Activated B cell treated with CpG ODN at 0.5 μM for 24 hours (primary cell): ENCODE measurements around the gene ARHGEF10L. TPM values are rescaled to one million over a fixed set of nuclear protein-coding genes. Genes with fewer than 3 reads are reported as not detected.

Source experiments
- ATAC-seq: fragments of 200-7000 bp; cut with Tn5 transposase; one replicate; pipeline ENCODE4 v1.10.0; 2021; ENCODE audit warnings: low read depth, mild to moderate bottlenecking, moderate library complexity
- CTCF ChIA-PET: fragments of 350-600 bp; sonication (Branson Sonifier 250); formaldehyde crosslinking; loops from one replicate; lab custom pipeline; 2021; ENCODE audit warnings: antibody characterized with exemption; lab: Charles Lee
- POLR2A ChIA-PET: fragments of 350-600 bp; sonication (Branson Sonifier 250); formaldehyde crosslinking; loops from one replicate; lab custom pipeline; 2021; ENCODE audit warnings: antibody characterized with exemption; lab: Charles Lee
- DNase-seq: peaks from one replicate; pipeline ENCODE4 v3.0.0; 2022
- H3K27ac Mint-ChIP-seq: one replicate; pipeline ENCODE4 v1.8.0; 2020; ENCODE audit warnings: mixed read lengths
- H3K27me3 Mint-ChIP-seq: one replicate; pipeline ENCODE4 v1.8.0; 2021; ENCODE audit warnings: mixed read lengths
- H3K36me3 Mint-ChIP-seq: one replicate; pipeline ENCODE4 v1.8.0; 2021; ENCODE audit warnings: low read depth, mixed read lengths
- H3K4me1 Mint-ChIP-seq: one replicate; pipeline ENCODE4 v1.8.0; 2021; ENCODE audit warnings: mixed read lengths
- H3K4me3 Mint-ChIP-seq: one replicate; pipeline ENCODE4 v1.8.0; 2020; ENCODE audit warnings: mild to moderate bottlenecking, mixed read lengths
- H3K9me3 Mint-ChIP-seq: one replicate; pipeline ENCODE4 v1.8.0; 2020; ENCODE audit warnings: mixed read lengths
- CTCF ChIP-seq: fragments of 200-600 bp; IDR thresholded peaks from one replicate; pipeline ENCODE4 v1.8.0; 2022; ENCODE audit warnings: antibody characterized with exemption, mild to moderate bottlenecking
- intact Hi-C: fragments of 100-400 bp; cut with micrococcal nuclease; formaldehyde crosslinking; loops from one replicate; pipeline ENCODE4 v1.15.1; 2024
- total RNA-seq: library from RNA; stranded (reverse); gene quantifications from 2 replicates; pipeline ENCODE4 v1.2.3, GENCODE V29; 2022

The ARHGEF10L gene
- total RNA-seq, 1 donor from 2014 or later, result 0.62 TPM

GRCh38 chr1:17674726-17675500 lies 135.4 kb downstream of the ARHGEF10L start:
- no peak for TF ChIP-seq CTCF
- Mint-ChIP-seq H3K36me3 (no peaks in the 10 kb centered on the region), H3K27ac (no peak overlapping the region), H3K4me3 (no peak overlapping the region), H3K4me1 (peaks cover 11% of the 10 kb centered on the region), H3K27me3 (no peaks in the 10 kb centered on the region), H3K9me3 (no peaks in the 10 kb centered on the region)
- ChIA-PET CTCF (no interaction called here), POLR2A (no interaction called here)
- intact Hi-C loops, result no loop called here
- ATAC-seq (no peak), DNase-seq (no peak)

GRCh38 chr1:17675744-17676143 lies 136.2 kb downstream of the ARHGEF10L start:
- Mint-ChIP-seq H3K36me3 (no peaks in the 10 kb centered on the region), H3K27ac (no peak overlapping the region), H3K4me3 (no peak overlapping the region), H3K9me3 (no peaks in the 10 kb centered on the region), H3K4me1 (peaks cover 11% of the 10 kb centered on the region), H3K27me3 (no peaks in the 10 kb centered on the region)
- no peak for DNase-seq
- intact Hi-C loops, result no loop called here
- ATAC-seq, result no peak
- ChIA-PET POLR2A (no interaction called here), CTCF (no interaction called here)
- no peak for TF ChIP-seq CTCF

GRCh38 chr1:17676387-17677060 lies 137.0 kb downstream of the ARHGEF10L start:
- H3K27ac Mint-ChIP-seq, result no peak overlapping the region
- ATAC-seq, result no peak
- CTCF ChIA-PET, result no interaction called here

GRCh38 chr1:17678011-17678410 lies 138.5 kb downstream of the ARHGEF10L start:
- Mint-ChIP-seq H3K27me3 (peaks cover 4% of the 10 kb centered on the region), H3K9me3 (no peaks in the 10 kb centered on the region), H3K4me1 (no peaks in the 10 kb centered on the region), H3K27ac (no peak overlapping the region), H3K4me3 (no peak overlapping the region), H3K36me3 (no peaks in the 10 kb centered on the region)
- CTCF ChIA-PET, result no interaction called here
- DNase-seq (no peak), ATAC-seq (no peak)
- no peak for TF ChIP-seq CTCF
- intact Hi-C loops, result no loop called here
- POLR2A ChIA-PET, result no interaction called here

More at GRCh38 chr1:17676387-17677060, 137.0 kb downstream of the ARHGEF10L start:
- peaks cover 4% of the 10 kb centered on the region for H3K27me3 Mint-ChIP-seq
- no peaks in the 10 kb centered on the region for H3K9me3 Mint-ChIP-seq
- TF ChIP-seq CTCF, result no peak
- H3K4me3 Mint-ChIP-seq, result no peak overlapping the region
- H3K4me1 Mint-ChIP-seq, result peaks cover 10% of the 10 kb centered on the region
- POLR2A ChIA-PET, result no interaction called here
- no peak for DNase-seq
- H3K36me3 Mint-ChIP-seq, result no peaks in the 10 kb centered on the region
- intact Hi-C loops, result no loop called here

- DNase-seq (no peak), ATAC-seq (no peak)
- ChIA-PET CTCF (no interaction called here), POLR2A (no interaction called here)
- intact Hi-C loops, result no loop called here
- no peak overlapping the region for H3K27ac Mint-ChIP-seq
- H3K27me3 Mint-ChIP-seq, result peaks cover 4% of the 10 kb centered on the region
- no peaks in the 10 kb centered on the region for H3K36me3 Mint-ChIP-seq
- H3K4me1 Mint-ChIP-seq, result no peaks in the 10 kb centered on the region
- no peak overlapping the region for H3K4me3 Mint-ChIP-seq
- no peak for TF ChIP-seq CTCF
- H3K9me3 Mint-ChIP-seq, result no peaks in the 10 kb centered on the region
Measured at GRCh38 chr1:17679856-17680255, 140.4 kb downstream of the ARHGEF10L start.
